ENCODE data around the gene TPSG1.
"Not testable (repeated sequence)": the region's sequence is repeated elsewhere in the genome, so short reads cannot be mapped to it uniquely, and the experiment has no call there.

GRCh38 chr16:1231301-1231700 is 6.2 kb upstream of the TPSG1 start:
- not testable (repeated sequence) for TF ChIP-seq CTCF, POLR2A (IDR thresholded peaks at IDR 0.05)
